Measurements from ENCODE around the gene PSTPIP1.

- TF ChIP-seq CTCF (IDR thresholded peaks at IDR 0.05) (no peak), POLR2A (IDR thresholded peaks at IDR 0.05; ENCODE audit: low read length) (no peak), PHF8 (IDR thresholded peaks at IDR 0.05; ENCODE audit: borderline replicate concordance, low read depth) (no peak), RFX5 (IDR thresholded peaks at IDR 0.05) (no peak), EP300 (IDR thresholded peaks at IDR 0.05) (no peak), ESRRA (IDR thresholded peaks at IDR 0.05; ENCODE audit: borderline replicate concordance, low read length) (no peak), CEBPB (IDR thresholded peaks at IDR 0.05) (no peak), RAD21 (conservative IDR thresholded peaks at IDR 0.05 in 1 of 2, IDR thresholded peaks at IDR 0.05 in 1 of 2) (no peak)
- TF ChIP-seq, protein P1, sequence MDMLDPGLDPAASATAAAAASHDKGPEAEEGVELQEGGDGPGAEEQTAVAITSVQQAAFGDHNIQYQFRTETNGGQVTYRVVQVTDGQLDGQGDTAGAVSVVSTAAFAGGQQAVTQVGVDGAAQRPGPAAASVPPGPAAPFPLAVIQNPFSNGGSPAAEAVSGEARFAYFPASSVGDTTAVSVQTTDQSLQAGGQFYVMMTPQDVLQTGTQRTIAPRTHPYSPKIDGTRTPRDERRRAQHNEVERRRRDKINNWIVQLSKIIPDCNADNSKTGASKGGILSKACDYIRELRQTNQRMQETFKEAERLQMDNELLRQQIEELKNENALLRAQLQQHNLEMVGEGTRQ (IDR thresholded peaks at IDR 0.05) = no peak
Observed at GRCh38 chr15:77037388-77038209, 42.7 kb downstream of the PSTPIP1 start.
